Sigmoid colon (tissue), 4 donors: ENCODE data around the gene EPB41L3.

Experiments used
- CTCF ChIP-seq, 4 experiments: fragments of 450-650 bp in 3 of 4; fragments of 200-600 bp in 1 of 4; IDR thresholded peaks; one replicate each; pipeline ENCODE4 v1.5.1; 2016 to 2019; ENCODE audit warnings: antibody characterized with exemption in 4 of 4, mild to moderate bottlenecking in 3 of 4, moderate library complexity in 2 of 4
- POLR2A ChIP-seq, 2 donors: fragments of 450-650 bp; IDR thresholded peaks; one replicate each; pipeline ENCODE4 v1.6.1; 2016; ENCODE audit warnings: antibody characterized with exemption in 2 of 2, mild to moderate bottlenecking in 2 of 2, moderate library complexity in 2 of 2
- POLR2AphosphoS5 ChIP-seq, 4 donors: sonication (generic); formaldehyde crosslinking; IDR thresholded peaks; one replicate each; pipeline ENCODE4 v1.6.1; 2017; ENCODE audit warnings: antibody characterized with exemption in 4 of 4

- TF ChIP-seq POLR2AphosphoS5 (IDR thresholded peaks at IDR 0.05) (no peak), CTCF (IDR thresholded peaks at IDR 0.05) (no peak), POLR2A (IDR thresholded peaks at IDR 0.05) (no peak)
These were observed 133.2 kb downstream of the EPB41L3 start for GRCh38 chr18:5410582-5410981.
